ENCODE measurements around the gene SURF4. TPM values are rescaled to one million over a fixed set of nuclear protein-coding genes. Genes with fewer than 3 reads are reported as not detected.
"Not testable (repeated sequence)": the region's sequence is repeated elsewhere in the genome, so short reads cannot be mapped to it uniquely, and the experiment has no call there.

The SURF4 gene
- total RNA-seq, 1 donor, result 196 TPM

- peak in 2 of 3 donors; percentile 23 to 56 for DNase-seq (ENCODE audit: low read depth in 2 of 3, low spot score in 2 of 3)
Observed at GRCh38 chr9:133340256-133340655, 35.6 kb downstream of the SURF4 start.

DNA sequence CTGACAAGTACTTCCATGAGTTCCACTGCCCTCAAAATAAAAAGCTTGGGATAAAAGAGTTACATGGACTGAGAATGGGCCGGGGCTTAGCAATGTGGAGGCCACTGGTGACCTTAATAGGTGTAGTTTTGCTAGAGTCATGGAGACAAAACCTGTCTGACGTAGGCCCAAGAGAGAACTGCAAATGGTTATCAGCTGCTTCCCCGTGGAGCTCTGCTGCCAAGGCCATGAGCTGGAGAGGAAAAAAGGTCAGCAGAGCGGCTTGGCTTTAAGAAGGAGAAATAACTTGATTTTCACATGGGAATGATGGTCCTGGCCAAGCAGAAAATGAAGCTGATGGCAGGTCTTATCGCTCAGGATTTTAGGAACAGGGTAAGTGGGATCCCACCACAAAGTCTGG, 36.2 kb downstream of the SURF4 start:
- DNase-seq (ENCODE audit: low read depth in 2 of 3, low spot score in 2 of 3), result no peak

DNA sequence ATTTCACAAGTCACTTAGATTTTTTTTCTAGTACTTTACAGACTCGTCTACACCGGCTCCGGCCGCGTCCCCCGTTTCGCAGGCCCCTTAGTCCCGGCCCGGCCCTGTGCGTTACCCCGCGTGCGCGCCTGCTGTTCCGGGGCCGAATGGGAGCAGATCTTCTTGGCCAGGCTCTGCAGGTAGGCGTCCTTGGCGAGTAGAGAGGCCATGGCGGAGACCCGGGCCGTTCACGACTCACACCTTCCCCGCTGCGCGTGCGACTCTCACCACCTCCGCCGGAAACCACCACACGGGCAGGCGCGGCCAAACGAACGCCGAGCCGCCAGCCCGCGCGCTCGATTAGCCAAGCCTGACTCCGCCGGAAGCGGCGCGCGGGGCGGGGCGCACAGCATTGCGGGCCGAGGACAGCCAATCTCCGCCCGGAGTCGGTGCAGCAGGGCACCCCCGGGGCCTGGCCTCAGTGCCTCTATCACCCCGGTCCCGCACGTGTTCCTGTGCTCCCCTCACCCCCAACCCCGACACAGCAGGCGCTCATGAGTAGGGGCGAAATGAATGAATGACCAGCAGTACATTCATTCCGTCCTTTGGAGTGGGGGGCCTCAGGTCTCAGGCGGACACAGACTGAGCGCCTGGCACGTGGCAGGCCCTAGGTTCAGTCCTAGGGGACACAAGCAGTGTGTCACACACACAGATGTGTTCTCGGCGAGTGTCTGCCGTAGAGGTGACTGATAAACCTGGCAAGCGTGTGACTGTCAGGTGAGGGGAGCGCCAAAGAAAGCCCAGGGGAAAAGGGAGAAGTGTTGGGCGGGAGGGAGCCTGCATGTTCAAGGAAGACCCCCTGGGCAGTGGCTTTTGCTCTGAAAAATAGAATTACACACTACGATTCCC, 39.7 kb downstream of the SURF4 start, which contains the start of gene SURF6:
Gene SURF6, minus strand, starts transcription at position 265 of the 888 bp plus-strand sequence. Its CDS starts 56 bp downstream, at position 209.
- peak; percentile 87 to 93 (median 92) for DNase-seq (ENCODE audit: low read depth in 2 of 3, low spot score in 2 of 3)

- not testable (repeated sequence) for DNase-seq (ENCODE audit: low read depth in 2 of 3, low spot score in 2 of 3)
Observed at GRCh38 chr9:133334888-133335287, 41.0 kb downstream of the SURF4 start.

DNA sequence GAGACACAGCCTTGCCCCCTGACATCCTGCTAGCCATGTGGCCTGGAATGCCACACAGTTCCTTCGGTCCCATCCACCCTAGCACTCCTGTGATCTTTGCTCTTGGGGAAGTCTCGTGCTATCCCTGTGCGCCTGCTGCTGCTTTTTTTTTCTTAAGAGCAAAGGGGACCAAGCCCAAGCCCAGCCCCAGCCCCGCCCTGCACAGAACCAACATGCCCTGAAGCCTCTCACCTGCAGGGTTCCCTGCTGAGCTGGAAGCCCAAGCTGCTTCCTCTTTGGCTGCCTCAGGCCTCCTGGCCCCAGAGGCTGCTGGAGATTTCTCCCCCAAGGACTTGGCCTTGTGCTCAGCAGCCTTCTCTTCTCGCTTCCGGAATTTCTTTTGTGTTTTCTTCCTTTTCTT, 41.7 kb downstream of the SURF4 start:
- no peak for DNase-seq (ENCODE audit: low read depth in 2 of 3, low spot score in 2 of 3)

DNA sequence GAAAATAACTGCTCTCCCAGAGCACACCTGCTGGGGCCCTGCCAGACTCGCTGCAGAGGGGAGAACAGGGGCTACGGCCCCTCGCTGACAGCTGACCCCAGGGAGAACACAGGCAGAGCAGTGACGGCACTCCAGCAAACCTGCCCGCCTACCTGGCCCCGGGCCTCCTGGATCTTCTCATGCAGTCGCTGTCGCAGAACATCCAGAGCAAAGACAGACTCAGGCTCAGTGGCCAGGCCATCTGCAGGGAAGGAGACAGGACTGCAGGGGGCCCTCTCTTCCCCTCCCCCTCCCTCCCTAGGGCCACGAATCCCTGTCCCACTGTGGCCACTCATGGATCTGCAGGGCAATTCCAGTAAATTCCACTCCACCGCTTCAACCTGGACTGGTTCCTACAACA, 42.3 kb downstream of the SURF4 start:
- no peak for DNase-seq (ENCODE audit: low read depth in 2 of 3, low spot score in 2 of 3)

GRCh38 chr9:133333011-133333410, 42.8 kb downstream of the SURF4 start:
- no peak for DNase-seq (ENCODE audit: low read depth in 2 of 3, low spot score in 2 of 3)

DNA sequence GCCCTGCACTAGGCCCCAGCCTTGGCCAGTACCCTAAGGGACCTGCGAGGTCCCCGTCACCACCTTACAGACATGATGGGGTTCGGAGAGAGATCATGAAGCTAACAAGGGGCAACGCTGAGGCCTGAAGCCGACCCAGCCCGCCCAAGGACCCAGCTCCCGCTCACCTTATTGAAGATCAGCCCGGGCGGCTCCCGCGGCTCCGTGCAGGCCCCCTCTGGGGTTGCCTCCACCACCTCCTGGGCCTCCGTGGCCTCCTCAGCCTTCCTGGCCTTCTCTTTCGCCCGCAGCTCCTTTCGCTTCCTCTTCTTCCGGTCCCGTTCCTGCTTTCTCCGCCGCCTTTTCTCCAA, 43.5 kb downstream of the SURF4 start:
- no peak for DNase-seq (ENCODE audit: low read depth in 2 of 3, low spot score in 2 of 3)

- DNase-seq (ENCODE audit: low read depth in 2 of 3, low spot score in 2 of 3), result no peak
Observed at GRCh38 chr9:133331641-133332380, 44.0 kb downstream of the SURF4 start.

- DNase-seq (ENCODE audit: low read depth in 2 of 3, low spot score in 2 of 3), result no peak
Observed at GRCh38 chr9:133331221-133331620, 44.6 kb downstream of the SURF4 start.

DNA sequence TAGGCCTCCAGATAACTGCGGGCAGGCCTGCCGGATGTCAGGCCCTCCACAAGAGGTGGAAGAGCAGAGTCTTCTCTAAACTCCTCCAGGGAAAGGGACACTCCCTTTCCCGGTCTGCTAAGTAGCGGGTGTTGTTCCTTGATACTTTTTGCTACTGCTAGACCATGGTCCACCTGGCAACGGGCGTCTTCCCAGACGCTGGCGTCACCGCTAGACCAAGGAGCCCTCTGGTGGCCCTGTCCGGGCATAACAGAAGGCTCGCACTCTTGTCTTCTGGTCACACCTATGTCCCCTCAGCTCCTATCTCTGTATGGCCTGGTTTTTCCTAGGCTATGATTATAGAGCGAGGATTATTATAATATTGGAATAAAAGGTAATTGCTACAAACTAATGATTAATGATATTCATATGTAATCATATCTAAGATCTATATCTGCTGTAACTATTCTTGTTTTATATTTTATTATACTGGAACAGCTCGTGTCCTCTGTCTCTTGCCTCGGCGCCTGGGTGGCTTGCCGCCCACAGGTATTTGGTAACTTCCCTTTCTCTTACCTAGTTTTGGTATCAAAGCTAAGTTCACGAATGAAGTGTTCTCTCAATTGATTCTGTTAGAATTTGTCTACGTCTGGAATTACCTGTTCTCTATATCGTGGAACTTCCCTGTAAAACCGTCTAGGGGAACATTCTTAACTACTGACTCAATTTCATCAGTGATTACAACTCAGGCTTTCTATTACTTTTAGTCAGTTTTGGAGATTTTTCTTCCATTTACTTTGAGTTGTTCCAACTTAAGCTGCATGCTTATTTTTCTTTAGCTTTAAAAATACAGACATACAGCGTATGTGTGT, 46.3 kb downstream of the SURF4 start:
- not testable (repeated sequence) for DNase-seq (ENCODE audit: low read depth in 2 of 3, low spot score in 2 of 3)

GRCh38 chr9:133327834-133328484, 47.9 kb downstream of the SURF4 start:
- DNase-seq (ENCODE audit: low read depth in 2 of 3, low spot score in 2 of 3), result no peak

DNA sequence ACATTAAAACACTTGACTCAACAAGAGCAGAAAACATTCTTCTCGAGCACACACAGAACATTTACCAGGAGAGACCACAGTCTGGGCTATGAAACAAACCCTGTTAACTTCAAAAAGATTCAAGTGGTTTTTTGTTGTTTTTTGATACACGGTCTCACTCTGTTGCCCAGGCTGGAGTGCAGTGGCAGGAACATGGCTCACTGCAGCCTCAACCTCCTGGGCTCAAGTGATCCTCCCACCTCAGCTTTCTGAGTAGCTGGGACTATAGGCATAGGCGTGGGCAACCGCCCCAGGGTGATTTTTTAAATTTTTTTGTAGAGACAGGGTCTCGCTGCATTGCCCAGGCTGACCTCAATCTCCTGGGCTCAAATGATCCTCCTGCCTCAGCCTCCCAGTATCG, 48.8 kb downstream of the SURF4 start:
- DNase-seq (ENCODE audit: low read depth in 2 of 3, low spot score in 2 of 3), result not testable (repeated sequence)

DNA sequence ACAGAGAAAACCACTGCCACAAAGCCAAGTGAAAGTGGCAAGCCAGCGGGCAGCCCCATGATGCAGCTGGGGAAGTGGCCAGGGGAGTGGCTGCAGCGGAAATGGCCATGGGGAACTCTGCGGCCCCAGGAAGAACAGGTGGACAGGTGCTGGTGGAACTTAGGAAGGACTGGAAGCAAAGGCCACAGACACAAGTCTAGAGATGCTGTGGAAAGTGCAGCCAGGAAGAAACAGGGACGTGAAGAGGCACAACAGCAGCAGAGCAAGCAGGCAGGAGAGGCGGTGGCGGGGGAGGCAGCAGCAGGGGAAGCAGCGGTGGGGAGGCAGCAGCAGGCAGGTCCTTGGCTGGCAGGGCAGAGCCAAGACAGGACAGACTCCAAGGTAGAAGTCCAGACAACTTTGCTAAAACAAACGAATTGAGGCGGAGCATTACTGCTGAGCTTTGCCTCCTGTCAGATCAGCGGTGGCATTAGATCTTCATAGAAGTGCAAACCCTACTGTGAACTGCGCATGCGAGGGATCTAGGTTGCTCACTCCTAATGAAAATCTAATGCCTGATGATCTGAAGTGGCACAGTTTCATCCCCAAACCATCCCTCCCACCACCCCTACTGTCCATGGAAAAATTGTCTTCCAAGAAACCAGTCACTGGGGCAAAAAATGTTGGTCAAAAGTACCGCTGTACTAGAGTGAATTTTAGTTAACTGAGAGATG, 51.7 kb downstream of the SURF4 start:
- no peak for DNase-seq (ENCODE audit: low read depth in 2 of 3, low spot score in 2 of 3)

GRCh38 chr9:133323211-133323610, 52.6 kb downstream of the SURF4 start:
- DNase-seq (ENCODE audit: low read depth in 2 of 3, low spot score in 2 of 3), result no peak

- no peak for DNase-seq (ENCODE audit: low read depth in 2 of 3, low spot score in 2 of 3)
Observed at GRCh38 chr9:133322701-133323100, 53.2 kb downstream of the SURF4 start.

DNA sequence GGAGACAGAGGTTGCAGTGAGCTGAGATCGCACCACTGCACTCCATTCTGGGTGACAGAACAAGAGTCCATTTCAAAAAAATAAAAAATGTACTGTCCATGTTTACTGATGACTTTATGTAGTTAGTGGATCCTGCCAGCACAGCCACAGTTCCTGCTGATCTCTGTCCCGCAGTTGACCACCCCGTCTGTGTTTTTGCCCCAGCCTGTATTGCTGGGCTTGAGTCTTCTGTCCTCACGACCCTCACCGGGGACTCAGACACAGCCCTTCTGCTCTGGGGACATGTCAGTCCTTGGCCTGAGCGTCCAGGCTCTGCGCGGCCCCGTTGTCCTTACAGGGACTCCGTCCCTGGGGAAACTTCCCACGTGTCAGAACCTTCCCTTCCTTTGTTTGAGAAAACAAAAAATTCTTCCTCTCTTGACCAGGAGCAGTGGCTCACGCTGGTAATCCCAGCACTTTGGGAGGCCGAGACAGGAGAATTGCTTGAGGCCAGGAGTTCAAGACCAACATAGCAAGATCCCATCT, 54.4 kb downstream of the SURF4 start:
- DNase-seq (ENCODE audit: low read depth in 2 of 3, low spot score in 2 of 3), result no peak

GRCh38 chr9:133320421-133320881, 55.4 kb downstream of the SURF4 start:
- DNase-seq (ENCODE audit: low read depth in 2 of 3, low spot score in 2 of 3), result no peak

DNA sequence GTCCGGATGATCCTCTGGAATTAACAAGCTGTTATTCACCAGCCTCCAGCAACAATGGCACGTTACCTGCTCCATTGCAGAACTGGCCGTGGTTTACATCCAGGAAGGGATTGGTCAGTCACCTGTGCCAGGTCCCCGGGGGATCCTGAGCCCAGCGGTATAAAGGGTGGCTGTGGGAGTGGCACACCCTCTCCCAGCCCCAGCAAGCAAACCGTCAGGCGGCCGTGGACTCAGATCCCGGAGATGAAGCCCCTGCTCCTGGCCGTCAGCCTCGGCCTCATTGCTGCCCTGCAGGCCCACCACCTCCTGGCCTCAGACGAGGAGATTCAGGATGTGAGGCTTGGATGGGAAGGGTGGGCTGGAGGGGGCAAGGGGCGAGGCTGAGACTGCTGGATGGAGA, 58.3 kb downstream of the SURF4 start:
- not testable (repeated sequence) for DNase-seq (ENCODE audit: low read depth in 2 of 3, low spot score in 2 of 3)
